Sigmoid colon (tissue), 7 donors: ENCODE results near the gene CDC6. TPM values are rescaled to one million over a fixed set of nuclear protein-coding genes. Genes with fewer than 3 reads are reported as not detected.
"Not testable (repeated sequence)": the region's sequence is repeated elsewhere in the genome, so short reads cannot be mapped to it uniquely, and the experiment has no call there.

Source experiments
- DNase-seq: peaks from one replicate; pipeline ENCODE4 v3.0.0-alpha.2; 2019
- H3K27ac ChIP-seq, 4 donors: fragments of 200-600 bp; sonication (generic); one replicate each; pipeline ENCODE4 v1.5.1; 2016 to 2019; ENCODE audit warnings: mild to moderate bottlenecking in 1 of 4
- H3K27me3 ChIP-seq, 3 donors: fragments of 200-600 bp; sonication (generic); one replicate each; pipeline ENCODE4 v1.5.1; 2019; ENCODE audit warnings: mild to moderate bottlenecking in 1 of 3
- H3K36me3 ChIP-seq, 4 donors: fragments of 200-600 bp; sonication (generic); one replicate each; pipeline ENCODE4 v1.5.1; 2016 to 2019
- H3K4me1 ChIP-seq, 4 donors: fragments of 200-600 bp; sonication (generic); one replicate each; pipeline ENCODE4 v1.5.1; 2017 to 2019
- H3K4me3 ChIP-seq, 4 donors: fragments of 200-600 bp; sonication (generic); one replicate each; pipeline ENCODE4 v1.5.1; 2017 to 2019; ENCODE audit warnings: mild to moderate bottlenecking in 2 of 4, moderate library complexity in 1 of 4
- H3K9me3 ChIP-seq, 4 donors: fragments of 200-600 bp in 3 of 4; sonication (generic) in 3 of 4; one replicate each; pipeline versions ENCODE4 v1.5.1 to v1.6.1; 2013 to 2019
- EP300 ChIP-seq, 4 donors: sonication (generic); formaldehyde crosslinking; IDR thresholded peaks; one replicate each; pipeline ENCODE4 v1.6.1; 2017; ENCODE audit warnings: antibody characterized with exemption in 4 of 4
- POLR2A ChIP-seq, 2 donors: fragments of 450-650 bp; IDR thresholded peaks; one replicate each; pipeline ENCODE4 v1.6.1; 2016; ENCODE audit warnings: antibody characterized with exemption in 2 of 2, mild to moderate bottlenecking in 2 of 2, moderate library complexity in 2 of 2
- POLR2AphosphoS5 ChIP-seq, 4 donors: sonication (generic); formaldehyde crosslinking; IDR thresholded peaks; one replicate each; pipeline ENCODE4 v1.6.1; 2017; ENCODE audit warnings: antibody characterized with exemption in 4 of 4
- WGBS, 2 donors: extraction: QIAGEN DNeasy Blood & Tissue Kit; methylation state at CpG; one replicate each; pipeline ENCODE4 v1.1.7; 2013; 5-methylcytosine and 5-hydroxymethylcytosine counted together
- intact Hi-C: fragments of 100-400 bp; cut with DNase I; formaldehyde crosslinking; loops from one replicate; pipeline ENCODE4 v1.15.1; 2023
- polyA plus RNA-seq, 3 donors: library from polyadenylated mRNA; stranded (reverse); fragments of 200-250 nt; gene quantifications; one replicate each; pipeline ENCODE4 v1.2.3, GENCODE V29; 2013
- total RNA-seq, 4 donors: library from RNA; depleted of rRNA; stranded (reverse); fragments of >200 nt; gene quantifications; one replicate each; pipeline ENCODE4 v1.1.0, GENCODE V29; 2016
- TF ChIP-seq, protein P1 (sequence below), 4 experiments: fragments of 450-650 bp in 3 of 4; fragments of 200-600 bp in 1 of 4; IDR thresholded peaks; one replicate each; pipeline ENCODE4 v1.5.1; 2016 to 2019; ENCODE audit warnings: antibody characterized with exemption in 4 of 4, mild to moderate bottlenecking in 3 of 4, moderate library complexity in 2 of 4
- donor health status: healthy with polysubstance abuse.
- donor health status: Bipolar disorder and iron deficiency.
- donor health status: healthy.

Gene CDC6
- total and polyA plus RNA-seq, 7 donors: 0.33 to 10.9 (median 1.9) TPM; not detected in 1

DNA sequence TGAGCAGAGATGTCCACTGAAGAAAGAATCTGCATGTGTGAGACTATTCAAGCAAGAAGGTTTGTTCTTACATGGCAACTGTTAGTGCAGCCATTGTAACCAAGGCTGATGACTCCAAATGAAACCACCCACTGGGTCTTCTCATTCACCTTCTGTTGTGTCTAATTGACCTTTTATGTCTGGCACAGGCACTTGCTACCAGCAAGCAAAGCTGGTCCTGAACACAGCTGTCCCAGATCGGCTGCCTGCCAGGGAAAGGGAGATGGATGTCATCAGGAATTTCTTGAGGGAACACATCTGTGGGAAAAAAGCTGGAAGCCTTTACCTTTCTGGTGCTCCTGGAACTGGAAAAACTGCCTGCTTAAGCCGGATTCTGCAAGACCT, 3.6 kb downstream of the CDC6 start:
- TF ChIP-seq EP300 (IDR thresholded peaks at IDR 0.05): no peak
- TF ChIP-seq POLR2A (IDR thresholded peaks at IDR 0.05): no peak
- TF ChIP-seq, protein P1, sequence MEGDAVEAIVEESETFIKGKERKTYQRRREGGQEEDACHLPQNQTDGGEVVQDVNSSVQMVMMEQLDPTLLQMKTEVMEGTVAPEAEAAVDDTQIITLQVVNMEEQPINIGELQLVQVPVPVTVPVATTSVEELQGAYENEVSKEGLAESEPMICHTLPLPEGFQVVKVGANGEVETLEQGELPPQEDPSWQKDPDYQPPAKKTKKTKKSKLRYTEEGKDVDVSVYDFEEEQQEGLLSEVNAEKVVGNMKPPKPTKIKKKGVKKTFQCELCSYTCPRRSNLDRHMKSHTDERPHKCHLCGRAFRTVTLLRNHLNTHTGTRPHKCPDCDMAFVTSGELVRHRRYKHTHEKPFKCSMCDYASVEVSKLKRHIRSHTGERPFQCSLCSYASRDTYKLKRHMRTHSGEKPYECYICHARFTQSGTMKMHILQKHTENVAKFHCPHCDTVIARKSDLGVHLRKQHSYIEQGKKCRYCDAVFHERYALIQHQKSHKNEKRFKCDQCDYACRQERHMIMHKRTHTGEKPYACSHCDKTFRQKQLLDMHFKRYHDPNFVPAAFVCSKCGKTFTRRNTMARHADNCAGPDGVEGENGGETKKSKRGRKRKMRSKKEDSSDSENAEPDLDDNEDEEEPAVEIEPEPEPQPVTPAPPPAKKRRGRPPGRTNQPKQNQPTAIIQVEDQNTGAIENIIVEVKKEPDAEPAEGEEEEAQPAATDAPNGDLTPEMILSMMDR (IDR thresholded peaks at IDR 0.05): no peak
- TF ChIP-seq POLR2AphosphoS5 (IDR thresholded peaks at IDR 0.05): no peak
- no peaks in the 10 kb centered on the region for H3K9me3 ChIP-seq
- DNase-seq: no peak
- WGBS, 2 donors: 91 to 92% methylated on average over 2 of the region's 2 CpGs
- H3K36me3 ChIP-seq: no peaks in the 10 kb centered on the region
- H3K4me3 ChIP-seq: no peak overlapping the region
- peaks cover 0 to 14% (median 9%) of the 10 kb centered on the region in 4 donors for H3K4me1 ChIP-seq
- intact Hi-C loops: loop anchor here (5.0 kb wide), 1 partner anchor 274 kb away; the partner anchor contains the start of gene CSF3
- no peak overlapping the region for H3K27ac ChIP-seq
- H3K27me3 ChIP-seq: no peaks in the 10 kb centered on the region

DNA sequence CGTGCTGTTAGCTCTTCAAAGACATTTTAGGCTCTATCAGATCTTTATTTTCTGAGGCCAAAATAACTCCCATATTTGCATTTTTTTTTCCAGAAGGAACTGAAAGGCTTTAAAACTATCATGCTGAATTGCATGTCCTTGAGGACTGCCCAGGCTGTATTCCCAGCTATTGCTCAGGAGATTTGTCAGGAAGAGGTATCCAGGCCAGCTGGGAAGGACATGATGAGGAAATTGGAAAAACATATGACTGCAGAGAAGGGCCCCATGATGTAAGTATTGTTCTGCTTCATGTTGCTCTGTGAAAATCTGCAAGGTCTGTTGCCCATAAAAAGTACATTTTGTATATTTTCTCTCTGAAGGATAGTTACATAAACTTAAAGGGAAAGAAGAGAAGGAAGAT, 5.7 kb downstream of the CDC6 start:
- DNase-seq: peak; percentile 76
- Histone ChIP-seq H3K9me3 (no peaks in the 10 kb centered on the region), H3K27ac (peak overlapping the region; percentile 4 to 59 (median 54)), H3K4me1 (peaks cover 0 to 13% (median 5%) of the 10 kb centered on the region in 4 donors), H3K4me3 (no peak overlapping the region), H3K27me3 (no peaks in the 10 kb centered on the region), H3K36me3 (no peaks in the 10 kb centered on the region)
- peak in 1 of 4 donors; percentile 55 for TF ChIP-seq POLR2AphosphoS5 (IDR thresholded peaks at IDR 0.05)
- no peak for TF ChIP-seq EP300 (IDR thresholded peaks at IDR 0.05)
- 81 to 92% methylated on average over 1 of the region's 1 CpG for WGBS, 2 donors
- intact Hi-C loops: loop anchor here (5.0 kb wide), 1 partner anchor 276 kb away; the partner anchor contains the start of gene CSF3

DNA sequence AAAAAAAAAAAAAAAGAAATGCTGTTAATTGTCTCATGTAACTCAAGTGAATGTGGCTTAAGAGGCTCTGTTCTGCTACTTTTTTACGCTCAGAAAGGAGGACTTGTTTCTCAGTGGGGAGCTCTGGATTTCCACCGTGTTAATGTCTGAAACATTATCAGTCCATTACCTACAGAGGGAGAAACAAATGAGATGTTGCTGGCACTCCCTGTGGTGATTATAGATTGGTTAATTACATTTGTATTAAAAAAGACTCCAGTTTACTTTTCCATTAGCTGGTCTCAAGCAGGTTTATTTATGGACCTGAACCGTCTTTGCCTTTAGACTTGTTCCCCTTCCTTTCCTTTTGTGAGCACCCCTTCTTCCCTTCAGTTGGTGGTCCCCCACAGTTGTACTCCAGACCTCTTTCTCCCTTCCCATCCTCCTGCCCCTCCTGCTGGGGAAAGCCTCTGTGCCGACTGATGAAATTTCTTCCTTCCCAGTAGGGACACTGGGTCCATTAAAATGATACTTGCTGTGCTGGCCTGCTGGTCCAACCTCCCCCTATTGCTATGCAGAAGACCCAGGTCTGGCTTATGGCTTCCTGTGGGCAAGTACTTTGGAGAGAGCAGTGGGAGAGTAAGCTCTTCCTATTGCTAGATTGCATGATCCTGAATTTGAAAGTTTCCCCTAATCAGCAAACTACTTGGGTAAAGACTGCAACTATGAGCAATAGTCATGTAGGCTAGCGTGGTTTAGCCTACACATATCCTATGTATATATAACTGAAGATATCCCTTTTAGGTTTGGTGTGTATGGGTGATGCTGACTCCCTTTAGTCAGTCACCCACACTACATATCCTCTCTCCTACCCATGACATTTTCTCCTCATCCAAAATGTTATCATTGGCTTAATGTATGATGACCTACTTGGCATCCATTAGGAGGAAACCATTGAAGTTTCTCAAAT, 8.1 kb downstream of the CDC6 start:
- no peak overlapping the region for H3K27ac ChIP-seq
- intact Hi-C loops: no loop called here
- no peak for DNase-seq
- no peaks in the 10 kb centered on the region for H3K27me3 ChIP-seq
- TF ChIP-seq POLR2AphosphoS5 (IDR thresholded peaks at IDR 0.05) (no peak), EP300 (IDR thresholded peaks at IDR 0.05) (no peak), POLR2A (IDR thresholded peaks at IDR 0.05) (no peak)
- TF ChIP-seq, protein P1 (IDR thresholded peaks at IDR 0.05): no peak
- WGBS, 2 donors: 89 to 91% methylated on average over 5 of the region's 5 CpGs
- H3K4me3 ChIP-seq: no peak overlapping the region
- no peaks in the 10 kb centered on the region for H3K36me3 ChIP-seq
- H3K4me1 ChIP-seq: peaks cover 0 to 19% (median 17%) of the 10 kb centered on the region in 4 donors
- no peaks in the 10 kb centered on the region for H3K9me3 ChIP-seq

DNA sequence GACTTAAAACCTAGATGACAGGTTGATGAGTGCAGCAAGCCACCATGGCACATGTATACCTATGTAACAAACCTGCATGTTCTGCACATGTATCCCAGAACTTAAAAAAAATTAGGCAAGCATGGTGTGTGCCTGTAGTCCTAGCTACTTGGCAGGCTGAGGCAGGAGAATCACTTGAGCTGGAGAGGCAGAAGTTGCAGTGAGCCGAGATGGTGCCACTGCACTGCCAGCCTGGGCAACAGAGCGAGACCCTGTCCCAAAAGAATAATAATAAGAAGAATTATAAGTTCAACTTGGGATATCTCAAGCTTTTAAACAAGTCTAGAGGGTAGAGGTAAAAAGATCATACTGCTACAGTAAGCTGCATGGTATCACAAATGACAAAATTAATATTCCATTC, 9.8 kb downstream of the CDC6 start:
- Histone ChIP-seq H3K4me1 (peaks cover 0 to 19% (median 17%) of the 10 kb centered on the region in 4 donors), H3K27ac (peak overlapping the region in 1 of 4 donors; percentile 53), H3K27me3 (no peaks in the 10 kb centered on the region), H3K9me3 (no peaks in the 10 kb centered on the region), H3K36me3 (no peaks in the 10 kb centered on the region), H3K4me3 (no peak overlapping the region)
- intact Hi-C loops: no loop called here
- no peak for TF ChIP-seq EP300 (IDR thresholded peaks at IDR 0.05)
- TF ChIP-seq POLR2AphosphoS5 (IDR thresholded peaks at IDR 0.05): no peak
- TF ChIP-seq POLR2A (IDR thresholded peaks at IDR 0.05): no peak
- TF ChIP-seq, protein P1 (IDR thresholded peaks at IDR 0.05): no peak
- WGBS, 2 donors: 93 to 94% methylated on average over 2 of the region's 2 CpGs
- no peak for DNase-seq

DNA sequence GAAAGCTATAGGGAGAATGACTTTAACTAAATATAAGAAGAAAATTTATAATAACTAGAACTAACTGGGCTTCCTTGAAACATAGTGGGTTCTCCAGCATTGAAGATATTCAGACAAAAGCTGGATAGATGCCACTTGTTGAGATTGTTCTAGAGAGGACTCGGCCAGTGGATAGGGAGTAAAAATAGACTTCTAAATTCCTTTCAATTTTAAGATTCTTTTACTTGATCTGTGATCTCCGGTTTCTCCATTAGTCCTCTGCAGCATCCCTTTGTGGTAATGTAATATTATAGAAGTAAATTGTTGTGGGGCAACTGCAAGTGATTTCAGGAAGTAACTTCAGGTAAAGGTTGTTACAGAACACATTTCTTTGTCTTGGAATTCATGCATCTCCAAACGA, 11.0 kb downstream of the CDC6 start:
- intact Hi-C loops: no loop called here
- H3K27ac ChIP-seq: peak overlapping the region in 2 of 4 donors; percentile 53 to 55
- DNase-seq: no peak
- H3K27me3 ChIP-seq: no peaks in the 10 kb centered on the region
- H3K4me3 ChIP-seq: no peak overlapping the region
- TF ChIP-seq, protein P1 (IDR thresholded peaks at IDR 0.05): no peak
- TF ChIP-seq POLR2AphosphoS5 (IDR thresholded peaks at IDR 0.05): no peak
- no peak for TF ChIP-seq EP300 (IDR thresholded peaks at IDR 0.05)
- TF ChIP-seq POLR2A (IDR thresholded peaks at IDR 0.05): no peak
- H3K4me1 ChIP-seq: peaks cover 0 to 29% (median 26%) of the 10 kb centered on the region in 4 donors
- 66 to 77% methylated on average over 3 of the region's 3 CpGs for WGBS, 2 donors
- no peaks in the 10 kb centered on the region for H3K36me3 ChIP-seq
- H3K9me3 ChIP-seq: no peaks in the 10 kb centered on the region

GRCh38 chr17:40299159-40299757, 11.6 kb downstream of the CDC6 start:
- DNase-seq, H3K4me3 ChIP-seq, H3K9me3 ChIP-seq, intact Hi-C loops, H3K27me3 ChIP-seq, H3K36me3 ChIP-seq: not testable (repeated sequence)
- Histone ChIP-seq H3K4me1 (peaks cover 0 to 34% (median 31%) of the 10 kb centered on the region in 4 donors), H3K27ac (peak overlapping the region in 2 of 4 donors; percentile 17 to 53)
- WGBS, 2 donors: 92 to 93% methylated on average over 7 of the region's 7 CpGs
